SK-N-MC (cell line): ENCODE data around the gene NOMO2.
"Not testable (repeated sequence)": the region's sequence is repeated elsewhere in the genome, so short reads cannot be mapped to it uniquely, and the experiment has no call there.

ENCODE experiments used
- EZH2 ChIP-seq: fragments of 200-600 bp; sonication (generic); IDR thresholded peaks from one replicate; pipeline ENCODE4 v1.6.1; 2017; ENCODE audit warnings: antibody characterized with exemption
- POLR2AphosphoS5 ChIP-seq: IDR thresholded peaks from 2 replicates; pipeline ENCODE4 v1.6.1; 2012; ENCODE audit warnings: mild to moderate bottlenecking, low read depth, low read length, borderline replicate concordance

GRCh38 chr16:18522637-18523036, 39.3 kb downstream of the NOMO2 start:
- TF ChIP-seq POLR2AphosphoS5, EZH2: not testable (repeated sequence)
